ENCODE measurements around the gene CEP43.

Gene CEP43

GRCh38 chr6:166969390-166970002 lies 29.7 kb upstream of the CEP43 start:
- no peak for DNase-seq

GRCh38 chr6:166970091-166970490 lies 29.1 kb upstream of the CEP43 start:
- no peak for DNase-seq

GRCh38 chr6:166970776-166971175 lies 28.4 kb upstream of the CEP43 start:
- no peak for DNase-seq

GRCh38 chr6:166971271-166971670 lies 27.9 kb upstream of the CEP43 start:
- no peak for DNase-seq

- no peak for DNase-seq
Observed at GRCh38 chr6:166972101-166972500, 27.1 kb upstream of the CEP43 start.

- no peak for DNase-seq
Observed at GRCh38 chr6:166976636-166977035, 22.6 kb upstream of the CEP43 start.

- no peak for DNase-seq
Observed at GRCh38 chr6:166977621-166978525, 21.3 kb upstream of the CEP43 start.

- no peak for DNase-seq
Observed at GRCh38 chr6:166980738-166981137, 18.5 kb upstream of the CEP43 start.

GRCh38 chr6:166987448-166987847 lies 11.7 kb upstream of the CEP43 start:
- no peak for DNase-seq

- no peak for DNase-seq
Observed at GRCh38 chr6:166987930-166988329, 11.3 kb upstream of the CEP43 start.

GRCh38 chr6:166988674-166989201 lies 10.5 kb upstream of the CEP43 start:
- DNase-seq = no peak

GRCh38 chr6:166989427-166990032 lies 9.7 kb upstream of the CEP43 start:
- DNase-seq = no peak

- DNase-seq = no peak
Observed at GRCh38 chr6:166996406-166996805, 2.8 kb upstream of the CEP43 start.

GRCh38 chr6:166997348-166997747 lies 1.8 kb upstream of the CEP43 start:
- DNase-seq = no peak

- no peak for DNase-seq
Observed at GRCh38 chr6:166997768-166998255, 1.4 kb upstream of the CEP43 start.

GRCh38 chr6:166998256-166999144 lies 697 bp upstream of the CEP43 start:
- no peak for DNase-seq

- DNase-seq = no peak
Observed at GRCh38 chr6:166999884-167000253, 672 bp downstream of the CEP43 start.

GRCh38 chr6:167000759-167001158 lies 1.6 kb downstream of the CEP43 start:
- no peak for DNase-seq

GRCh38 chr6:167005350-167006159 lies 6.4 kb downstream of the CEP43 start:
- DNase-seq = no peak

- DNase-seq = no peak
Observed at GRCh38 chr6:167007985-167008384, 8.8 kb downstream of the CEP43 start.

- no peak for DNase-seq
Observed at GRCh38 chr6:167013067-167013466, 13.9 kb downstream of the CEP43 start.

GRCh38 chr6:167013946-167014345 lies 14.7 kb downstream of the CEP43 start:
- DNase-seq = no peak

Measured in NCI-H1436 (cell line).